ENCODE measurements around the gene PRR19.

PRR19 gene

DNA sequence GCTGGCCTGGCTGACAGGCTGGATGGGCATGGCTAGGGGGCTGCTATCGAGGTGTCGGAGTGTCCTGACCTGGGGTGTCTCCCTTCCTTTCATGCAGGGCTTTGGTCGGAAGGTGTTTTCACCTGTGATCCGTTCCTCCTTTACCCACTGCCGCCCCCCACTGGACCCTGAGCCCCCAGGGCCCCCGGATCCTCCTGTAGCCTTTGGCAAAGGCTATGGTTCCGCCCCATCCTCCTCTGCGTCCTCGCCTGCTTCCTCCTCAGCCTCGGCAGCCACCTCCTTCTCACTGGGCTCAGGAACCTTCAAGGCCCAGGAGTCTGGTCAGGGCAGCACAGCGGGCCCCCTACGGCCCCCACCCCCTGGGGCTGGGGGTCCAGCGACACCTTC lies 11.8 kb upstream of the PRR19 start:
- Histone ChIP-seq H3K4me3 (ENCODE audit: insufficient read length, low read depth) (no peak overlapping the region), H3K9ac (ENCODE audit: insufficient read length, low read depth) (peak overlapping the region; percentile 1), H3K9me3 (ENCODE audit: insufficient read depth, low read length) (no peaks in the 10 kb centered on the region), H3K27me3 (ENCODE audit: insufficient read depth, insufficient read length) (no peaks in the 10 kb centered on the region), H3K36me3 (ENCODE audit: insufficient read depth, insufficient read length, low read length) (peaks cover 91% of the 10 kb centered on the region), H3K4me1 (ENCODE audit: insufficient read depth, insufficient read length) (peaks cover 20% of the 10 kb centered on the region)
- no peak for DNase-seq (ENCODE audit: low read depth, low spot score)
- no peak for TF ChIP-seq ZNF274 (IDR thresholded peaks at IDR 0.05; ENCODE audit: low read depth, low read length)
- TF ChIP-seq YY1 (IDR thresholded peaks at IDR 0.05; ENCODE audit: insufficient read depth, insufficient read length), result no peak
- no peak for TF ChIP-seq SUZ12 (IDR thresholded peaks at IDR 0.05; ENCODE audit: extremely low read depth, insufficient read depth, insufficient read length)

DNA sequence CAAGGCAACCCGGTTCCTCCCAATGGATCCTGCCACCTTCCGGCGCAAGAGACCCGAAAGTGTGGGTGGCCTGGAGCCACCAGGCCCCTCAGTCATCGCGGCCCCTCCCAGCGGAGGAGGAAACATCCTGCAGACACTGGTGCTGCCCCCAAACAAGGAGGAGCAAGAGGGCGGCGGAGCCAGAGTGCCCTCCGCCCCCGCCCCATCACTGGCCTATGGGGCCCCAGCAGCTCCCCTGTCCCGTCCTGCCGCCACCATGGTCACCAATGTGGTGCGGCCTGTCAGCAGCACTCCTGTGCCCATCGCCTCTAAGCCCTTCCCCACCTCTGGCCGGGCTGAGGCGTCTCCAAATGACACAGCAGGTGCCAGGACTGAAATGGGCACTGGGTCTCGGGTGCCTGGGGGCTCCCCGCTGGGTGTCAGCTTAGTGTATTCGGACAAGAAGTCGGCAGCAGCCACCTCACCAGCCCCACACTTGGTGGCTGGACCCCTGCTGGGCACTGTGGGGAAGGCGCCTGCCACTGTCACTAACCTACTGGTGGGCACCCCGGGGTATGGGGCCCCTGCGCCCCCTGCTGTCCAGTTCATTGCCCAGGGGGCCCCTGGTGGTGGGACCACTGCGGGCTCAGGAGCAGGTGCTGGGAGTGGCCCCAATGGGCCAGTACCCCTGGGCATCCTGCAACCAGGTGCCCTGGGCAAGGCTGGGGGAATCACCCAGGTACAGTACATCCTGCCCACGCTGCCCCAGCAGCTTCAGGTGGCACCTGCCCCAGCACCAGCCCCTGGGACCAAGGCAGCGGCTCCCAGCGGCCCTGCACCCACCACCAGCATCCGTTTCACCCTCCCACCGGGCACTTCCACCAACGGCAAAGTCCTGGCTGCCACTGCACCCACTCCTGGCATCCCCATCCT lies 11.2 kb upstream of the PRR19 start:
- H3K4me1 ChIP-seq (ENCODE audit: insufficient read depth, insufficient read length), result peaks cover 20% of the 10 kb centered on the region
- H3K9me3 ChIP-seq (ENCODE audit: insufficient read depth, low read length), result no peaks in the 10 kb centered on the region
- H3K36me3 ChIP-seq (ENCODE audit: insufficient read depth, insufficient read length, low read length), result peaks cover 94% of the 10 kb centered on the region
- no peak overlapping the region for H3K9ac ChIP-seq (ENCODE audit: insufficient read length, low read depth)
- H3K27me3 ChIP-seq (ENCODE audit: insufficient read depth, insufficient read length), result no peaks in the 10 kb centered on the region
- DNase-seq (ENCODE audit: low read depth, low spot score), result no peak
- no peak overlapping the region for H3K4me3 ChIP-seq (ENCODE audit: insufficient read length, low read depth)
- no peak for TF ChIP-seq YY1 (IDR thresholded peaks at IDR 0.05; ENCODE audit: insufficient read depth, insufficient read length)
- TF ChIP-seq ZNF274 (IDR thresholded peaks at IDR 0.05; ENCODE audit: low read depth, low read length), result no peak
- no peak for TF ChIP-seq SUZ12 (IDR thresholded peaks at IDR 0.05; ENCODE audit: extremely low read depth, insufficient read depth, insufficient read length)

DNA sequence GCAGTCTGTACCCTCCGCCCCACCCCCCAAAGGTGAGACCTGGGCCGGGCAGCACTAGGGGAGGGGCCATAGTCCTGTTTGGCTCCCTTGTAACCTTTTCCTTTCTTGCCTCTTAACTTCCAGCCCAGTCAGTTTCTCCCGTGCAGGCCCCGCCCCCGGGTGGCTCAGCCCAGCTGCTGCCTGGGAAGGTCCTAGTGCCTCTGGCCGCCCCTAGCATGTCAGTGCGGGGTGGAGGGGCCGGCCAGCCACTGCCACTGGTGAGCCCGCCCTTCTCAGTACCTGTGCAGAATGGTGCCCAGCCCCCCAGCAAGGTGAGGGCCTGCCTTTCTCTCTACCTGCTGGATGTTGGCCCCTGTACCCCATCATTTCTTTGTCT lies 10.5 kb upstream of the PRR19 start:
- no peaks in the 10 kb centered on the region for H3K9me3 ChIP-seq (ENCODE audit: insufficient read depth, low read length)
- no peak overlapping the region for H3K9ac ChIP-seq (ENCODE audit: insufficient read length, low read depth)
- no peaks in the 10 kb centered on the region for H3K27me3 ChIP-seq (ENCODE audit: insufficient read depth, insufficient read length)
- TF ChIP-seq ZNF274 (IDR thresholded peaks at IDR 0.05; ENCODE audit: low read depth, low read length) (no peak), SUZ12 (IDR thresholded peaks at IDR 0.05; ENCODE audit: extremely low read depth, insufficient read depth, insufficient read length) (no peak), YY1 (IDR thresholded peaks at IDR 0.05; ENCODE audit: insufficient read depth, insufficient read length) (no peak)
- no peak for DNase-seq (ENCODE audit: low read depth, low spot score)
- no peak overlapping the region for H3K4me3 ChIP-seq (ENCODE audit: insufficient read length, low read depth)
- H3K36me3 ChIP-seq (ENCODE audit: insufficient read depth, insufficient read length, low read length), result peaks cover 95% of the 10 kb centered on the region
- H3K4me1 ChIP-seq (ENCODE audit: insufficient read depth, insufficient read length), result peaks cover 15% of the 10 kb centered on the region

DNA sequence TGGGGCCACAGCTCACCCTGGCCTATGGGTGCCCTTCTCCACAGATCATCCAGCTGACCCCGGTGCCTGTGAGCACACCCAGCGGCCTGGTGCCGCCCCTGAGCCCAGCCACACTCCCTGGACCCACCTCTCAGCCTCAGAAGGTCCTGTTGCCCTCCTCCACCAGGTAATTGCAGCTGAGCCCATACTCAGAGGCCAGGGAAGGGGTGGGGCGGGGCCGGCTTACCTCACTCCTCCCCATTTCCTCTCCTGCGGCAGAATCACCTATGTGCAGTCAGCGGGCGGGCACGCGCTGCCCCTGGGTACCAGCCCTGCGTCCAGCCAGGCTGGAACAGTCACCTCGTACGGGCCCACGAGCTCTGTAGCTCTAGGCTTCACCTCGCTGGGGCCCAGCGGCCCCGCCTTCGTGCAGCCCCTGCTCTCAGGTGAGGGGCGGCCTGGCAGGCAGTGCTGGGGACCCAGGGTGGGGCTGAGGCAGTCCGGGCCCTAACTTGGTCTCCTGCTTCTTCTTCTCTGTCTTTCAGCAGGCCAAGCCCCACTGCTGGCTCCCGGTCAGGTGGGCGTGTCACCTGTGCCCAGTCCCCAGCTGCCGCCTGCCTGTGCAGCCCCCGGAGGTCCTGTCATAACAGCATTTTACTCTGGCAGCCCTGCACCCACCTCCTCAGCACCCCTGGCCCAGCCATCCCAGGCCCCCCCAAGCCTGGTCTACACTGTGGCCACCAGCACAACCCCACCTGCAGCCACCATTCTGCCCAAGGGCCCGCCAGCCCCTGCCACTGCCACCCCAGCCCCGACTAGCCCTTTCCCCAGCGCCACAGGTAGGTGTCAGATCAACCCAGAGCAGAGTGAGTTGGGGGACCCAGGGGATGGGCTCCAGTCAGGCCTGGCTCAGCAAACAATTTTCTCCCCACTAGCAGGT lies 9.6 kb upstream of the PRR19 start:
- peaks cover 95% of the 10 kb centered on the region for H3K36me3 ChIP-seq (ENCODE audit: insufficient read depth, insufficient read length, low read length)
- H3K27me3 ChIP-seq (ENCODE audit: insufficient read depth, insufficient read length), result no peaks in the 10 kb centered on the region
- H3K9me3 ChIP-seq (ENCODE audit: insufficient read depth, low read length), result no peaks in the 10 kb centered on the region
- H3K4me1 ChIP-seq (ENCODE audit: insufficient read depth, insufficient read length), result peaks cover 15% of the 10 kb centered on the region
- peak overlapping the region; percentile 21 for H3K9ac ChIP-seq (ENCODE audit: insufficient read length, low read depth)
- no peak overlapping the region for H3K4me3 ChIP-seq (ENCODE audit: insufficient read length, low read depth)
- no peak for DNase-seq (ENCODE audit: low read depth, low spot score)
- TF ChIP-seq YY1 (IDR thresholded peaks at IDR 0.05; ENCODE audit: insufficient read depth, insufficient read length), result no peak
- TF ChIP-seq ZNF274 (IDR thresholded peaks at IDR 0.05; ENCODE audit: low read depth, low read length), result no peak
- TF ChIP-seq SUZ12 (IDR thresholded peaks at IDR 0.05; ENCODE audit: extremely low read depth, insufficient read depth, insufficient read length), result no peak

DNA sequence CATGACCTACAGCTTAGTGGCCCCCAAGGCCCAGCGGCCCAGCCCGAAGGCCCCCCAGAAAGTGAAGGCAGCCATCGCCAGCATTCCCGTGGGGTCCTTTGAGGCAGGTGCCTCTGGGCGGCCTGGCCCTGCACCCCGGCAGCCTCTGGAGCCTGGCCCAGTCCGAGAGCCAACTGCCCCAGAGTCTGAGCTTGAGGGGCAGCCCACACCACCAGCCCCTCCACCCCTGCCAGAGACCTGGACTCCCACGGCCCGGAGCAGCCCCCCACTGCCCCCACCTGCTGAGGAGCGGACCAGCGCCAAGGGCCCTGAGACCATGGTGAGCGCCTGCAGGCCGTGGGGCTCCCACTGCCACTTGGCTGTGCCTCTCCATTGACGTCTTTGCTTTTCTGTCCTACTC lies 9.0 kb upstream of the PRR19 start:
- Histone ChIP-seq H3K4me1 (ENCODE audit: insufficient read depth, insufficient read length) (peaks cover 12% of the 10 kb centered on the region), H3K4me3 (ENCODE audit: insufficient read length, low read depth) (no peak overlapping the region), H3K9me3 (ENCODE audit: insufficient read depth, low read length) (no peaks in the 10 kb centered on the region), H3K9ac (ENCODE audit: insufficient read length, low read depth) (no peak overlapping the region), H3K27me3 (ENCODE audit: insufficient read depth, insufficient read length) (no peaks in the 10 kb centered on the region), H3K36me3 (ENCODE audit: insufficient read depth, insufficient read length, low read length) (peaks cover 91% of the 10 kb centered on the region)
- no peak for DNase-seq (ENCODE audit: low read depth, low spot score)
- no peak for TF ChIP-seq YY1 (IDR thresholded peaks at IDR 0.05; ENCODE audit: insufficient read depth, insufficient read length)
- no peak for TF ChIP-seq SUZ12 (IDR thresholded peaks at IDR 0.05; ENCODE audit: extremely low read depth, insufficient read depth, insufficient read length)
- no peak for TF ChIP-seq ZNF274 (IDR thresholded peaks at IDR 0.05; ENCODE audit: low read depth, low read length)

DNA sequence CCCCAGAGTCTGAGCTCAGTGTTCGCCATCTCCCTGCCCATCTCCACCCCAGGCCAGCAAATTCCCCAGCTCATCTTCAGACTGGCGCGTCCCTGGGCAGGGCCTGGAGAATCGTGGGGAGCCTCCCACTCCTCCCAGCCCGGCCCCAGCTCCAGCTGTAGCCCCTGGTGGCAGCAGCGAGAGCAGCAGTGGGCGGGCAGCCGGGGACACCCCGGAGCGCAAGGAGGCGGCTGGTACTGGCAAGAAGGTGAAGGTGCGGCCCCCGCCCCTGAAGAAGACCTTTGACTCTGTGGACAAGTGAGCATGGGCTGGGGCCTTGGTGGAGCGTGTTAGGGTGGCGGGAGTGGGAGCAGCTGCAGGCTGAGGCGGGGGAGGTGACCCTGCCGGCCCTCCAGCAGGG lies 8.4 kb upstream of the PRR19 start:
- H3K4me3 ChIP-seq (ENCODE audit: insufficient read length, low read depth), result no peak overlapping the region
- H3K36me3 ChIP-seq (ENCODE audit: insufficient read depth, insufficient read length, low read length), result peaks cover 87% of the 10 kb centered on the region
- peaks cover 12% of the 10 kb centered on the region for H3K4me1 ChIP-seq (ENCODE audit: insufficient read depth, insufficient read length)
- H3K9me3 ChIP-seq (ENCODE audit: insufficient read depth, low read length), result no peaks in the 10 kb centered on the region
- TF ChIP-seq SUZ12 (IDR thresholded peaks at IDR 0.05; ENCODE audit: extremely low read depth, insufficient read depth, insufficient read length) (no peak), ZNF274 (IDR thresholded peaks at IDR 0.05; ENCODE audit: low read depth, low read length) (no peak), YY1 (IDR thresholded peaks at IDR 0.05; ENCODE audit: insufficient read depth, insufficient read length) (no peak)
- no peaks in the 10 kb centered on the region for H3K27me3 ChIP-seq (ENCODE audit: insufficient read depth, insufficient read length)
- H3K9ac ChIP-seq (ENCODE audit: insufficient read length, low read depth), result no peak overlapping the region
- DNase-seq (ENCODE audit: low read depth, low spot score), result no peak

DNA sequence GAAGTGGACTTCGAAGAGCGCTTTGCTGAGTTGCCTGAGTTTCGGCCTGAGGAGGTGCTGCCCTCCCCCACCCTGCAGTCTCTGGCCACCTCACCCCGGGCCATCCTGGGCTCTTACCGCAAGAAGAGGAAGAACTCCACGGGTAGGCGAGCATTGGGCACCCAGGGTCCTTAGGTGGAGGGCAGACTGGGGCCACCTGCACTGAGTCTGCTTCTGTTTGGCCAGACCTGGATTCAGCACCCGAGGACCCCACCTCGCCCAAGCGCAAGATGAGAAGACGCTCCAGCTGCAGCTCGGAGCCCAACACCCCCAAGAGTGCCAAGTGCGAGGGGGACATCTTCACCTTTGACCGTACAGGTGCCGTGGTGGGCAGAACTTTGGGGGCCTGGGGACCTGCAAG lies 8.0 kb upstream of the PRR19 start:
- Histone ChIP-seq H3K4me1 (ENCODE audit: insufficient read depth, insufficient read length) (peaks cover 12% of the 10 kb centered on the region), H3K9ac (ENCODE audit: insufficient read length, low read depth) (no peak overlapping the region), H3K27me3 (ENCODE audit: insufficient read depth, insufficient read length) (no peaks in the 10 kb centered on the region), H3K36me3 (ENCODE audit: insufficient read depth, insufficient read length, low read length) (peaks cover 83% of the 10 kb centered on the region), H3K4me3 (ENCODE audit: insufficient read length, low read depth) (no peak overlapping the region), H3K9me3 (ENCODE audit: insufficient read depth, low read length) (no peaks in the 10 kb centered on the region)
- DNase-seq (ENCODE audit: low read depth, low spot score), result no peak
- TF ChIP-seq YY1 (IDR thresholded peaks at IDR 0.05; ENCODE audit: insufficient read depth, insufficient read length) (no peak), SUZ12 (IDR thresholded peaks at IDR 0.05; ENCODE audit: extremely low read depth, insufficient read depth, insufficient read length) (no peak), ZNF274 (IDR thresholded peaks at IDR 0.05; ENCODE audit: low read depth, low read length) (no peak)
